Activated CD4-positive, alpha-beta memory T cell treated with anti-CD3 and anti-CD28 coated beads for 36 hours (primary cell): Measurements from ENCODE around the gene CHST11. TPM values are rescaled to one million over a fixed set of nuclear protein-coding genes. Genes with fewer than 3 reads are reported as not detected.
"Not testable (repeated sequence)": the region's sequence is repeated elsewhere in the genome, so short reads cannot be mapped to it uniquely, and the experiment has no call there.

Experiments used
- CTCF ChIA-PET: fragments of 350-600 bp; sonication (Branson Sonifier 250); formaldehyde crosslinking; loops from one replicate; lab custom pipeline; 2021; ENCODE audit warnings: antibody characterized with exemption, inconsistent platforms; lab: Charles Lee
- POLR2A ChIA-PET: fragments of 350-600 bp; sonication (Branson Sonifier 250); formaldehyde crosslinking; loops from one replicate; lab custom pipeline; 2021; ENCODE audit warnings: antibody characterized with exemption; lab: Charles Lee
- DNase-seq: peaks from one replicate; pipeline ENCODE4 v3.0.0-alpha.2; 2020
- H3K27ac Mint-ChIP-seq: one replicate; pipeline ENCODE4 v1.8.0; 2021; ENCODE audit warnings: mixed read lengths
- H3K27me3 Mint-ChIP-seq: one replicate; pipeline ENCODE4 v1.8.0; 2021; ENCODE audit warnings: mixed read lengths
- H3K36me3 Mint-ChIP-seq: one replicate; pipeline ENCODE4 v1.8.0; 2021; ENCODE audit warnings: mixed read lengths
- H3K4me1 Mint-ChIP-seq: one replicate; pipeline ENCODE4 v1.8.0; 2021; ENCODE audit warnings: low read depth, mixed read lengths
- H3K4me3 Mint-ChIP-seq: one replicate; pipeline ENCODE4 v1.8.0; 2021; ENCODE audit warnings: mild to moderate bottlenecking, mixed read lengths
- H3K9me3 Mint-ChIP-seq: one replicate; pipeline ENCODE4 v1.8.0; 2021; ENCODE audit warnings: mixed read lengths
- intact Hi-C: fragments of 100-400 bp; cut with micrococcal nuclease; formaldehyde crosslinking; loops from one replicate; pipeline ENCODE4 v1.15.1; 2023
- total RNA-seq, 2 experiments: library from RNA; stranded (reverse); gene quantifications; one replicate each; pipeline ENCODE4 v1.2.3, GENCODE V29; 2021

Gene CHST11
- total RNA-seq, 2 experiments from 2014 or later: 58.3 to 59.0 TPM

DNA sequence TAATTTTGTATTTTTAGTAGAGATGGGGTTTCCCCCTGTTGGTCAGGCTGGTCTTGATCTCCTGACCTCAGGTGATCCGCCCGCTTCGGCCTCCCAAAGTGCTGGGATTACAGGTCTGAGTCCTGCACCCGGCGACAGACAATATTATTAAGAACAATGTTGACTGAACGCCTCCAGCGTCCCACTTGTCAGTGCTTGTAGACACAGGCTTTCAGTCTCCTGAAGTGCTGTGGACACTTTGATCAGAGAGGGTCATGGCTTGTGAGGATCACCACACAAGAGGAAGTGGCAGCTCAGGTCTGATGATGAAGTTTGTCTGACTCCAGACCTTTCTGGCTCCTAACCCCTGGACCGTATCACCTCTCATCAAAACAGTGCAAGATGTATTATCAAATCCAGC, 114.6 kb downstream of the CHST11 start:
- no peak overlapping the region for H3K4me3 Mint-ChIP-seq
- peaks cover 62% of the 10 kb centered on the region for H3K4me1 Mint-ChIP-seq

DNA sequence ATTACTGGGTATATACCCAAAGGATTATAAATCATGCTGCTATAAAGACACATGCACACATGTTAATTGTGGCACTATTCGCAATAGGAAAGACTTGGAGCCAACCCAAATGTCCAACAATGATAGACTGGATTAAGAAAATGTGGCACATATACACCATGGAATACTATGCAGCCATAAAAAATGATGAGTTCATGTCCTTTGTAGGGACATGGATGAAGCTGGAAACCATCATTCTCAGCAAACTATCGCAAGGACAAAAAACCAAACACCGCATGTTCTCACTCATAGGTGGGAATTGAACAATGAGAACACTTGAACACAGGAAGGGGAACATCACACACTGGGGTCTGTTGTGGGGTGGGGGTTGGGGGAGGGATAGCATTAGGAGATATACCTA, 117.6 kb downstream of the CHST11 start:
- H3K27me3 Mint-ChIP-seq, H3K4me3 Mint-ChIP-seq, CTCF ChIA-PET, POLR2A ChIA-PET, H3K27ac Mint-ChIP-seq, DNase-seq, H3K36me3 Mint-ChIP-seq, H3K9me3 Mint-ChIP-seq, intact Hi-C loops: not testable (repeated sequence)
- peaks cover 61% of the 10 kb centered on the region for H3K4me1 Mint-ChIP-seq

More for the DNA sequence above, 114.6 kb downstream of the CHST11 start:
- POLR2A ChIA-PET: no interaction called here
- peaks cover 5% of the 10 kb centered on the region for H3K9me3 Mint-ChIP-seq
- no peak for DNase-seq
- CTCF ChIA-PET: interaction anchor here (1.0 kb wide), 1 partner anchor 17 kb away, joined by 3 read pairs; no protein-coding TSS in a partner anchor
- H3K27me3 Mint-ChIP-seq: no peaks in the 10 kb centered on the region
- peaks cover 12% of the 10 kb centered on the region for H3K36me3 Mint-ChIP-seq
- H3K27ac Mint-ChIP-seq: no peak overlapping the region
- intact Hi-C loops: loop anchor here (2.0 kb wide), 1 partner anchor 33 kb away; no protein-coding TSS in a partner anchor

DNA sequence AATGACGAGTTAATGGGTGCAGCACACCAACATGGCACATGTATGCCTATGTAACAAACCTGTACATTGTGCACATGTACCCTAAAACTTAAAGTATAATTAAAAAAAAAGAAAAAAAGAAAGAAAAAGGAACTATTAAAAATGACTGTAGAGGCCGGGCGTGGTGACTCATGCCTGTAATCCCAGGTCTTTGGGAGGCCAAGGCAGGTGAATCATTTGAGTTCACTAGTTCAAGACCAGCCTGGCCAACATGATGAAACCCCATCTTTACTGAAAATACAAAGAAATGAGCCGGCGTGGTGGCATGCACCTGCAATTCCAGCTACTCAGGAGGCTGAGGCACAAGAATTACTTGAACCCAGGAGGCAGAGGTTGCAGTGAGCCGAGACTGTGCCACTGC, 118.0 kb downstream of the CHST11 start:
- DNase-seq: peak; percentile 48
- H3K4me3 Mint-ChIP-seq, CTCF ChIA-PET, POLR2A ChIA-PET, H3K27ac Mint-ChIP-seq, H3K9me3 Mint-ChIP-seq, H3K27me3 Mint-ChIP-seq, intact Hi-C loops, H3K36me3 Mint-ChIP-seq: not testable (repeated sequence)
- peaks cover 61% of the 10 kb centered on the region for H3K4me1 Mint-ChIP-seq

DNA sequence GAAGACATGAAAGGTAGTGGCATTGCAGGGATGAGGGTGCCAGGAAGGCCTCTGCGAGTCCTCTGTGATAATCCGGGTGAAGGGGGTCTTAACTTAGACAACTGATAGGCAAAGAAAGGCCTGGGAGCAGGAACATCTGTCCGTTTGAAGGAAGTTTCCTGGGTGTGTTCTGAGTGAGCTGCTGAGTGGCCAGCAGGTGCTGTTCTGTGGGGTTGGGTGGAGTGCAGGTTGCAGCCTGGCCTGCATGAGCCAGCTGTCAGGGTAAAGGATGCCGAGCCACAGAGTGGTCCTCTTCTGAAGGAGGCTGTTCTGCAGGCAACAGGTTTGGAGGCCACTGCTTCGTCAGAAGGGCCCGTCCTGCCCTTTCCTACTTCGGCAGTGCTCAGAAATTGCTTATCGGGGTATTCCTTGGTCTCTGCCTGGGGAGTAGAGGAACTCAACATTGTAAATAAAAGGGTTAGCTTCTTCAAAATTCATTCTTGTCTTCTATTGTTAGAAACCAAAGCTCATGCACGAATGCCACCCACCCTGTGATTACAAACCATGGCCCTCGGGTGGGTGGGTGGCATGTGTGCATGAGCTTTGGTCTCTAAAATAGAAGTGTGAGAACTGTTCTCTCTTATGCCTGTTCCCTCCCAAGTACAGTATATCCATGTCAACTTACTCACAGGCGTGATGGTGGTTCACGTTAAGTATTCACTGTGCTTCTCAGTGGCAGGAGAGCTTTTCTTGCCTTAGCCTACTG, 118.9 kb downstream of the CHST11 start:
- H3K27ac Mint-ChIP-seq: no peak overlapping the region
- CTCF ChIA-PET: no interaction called here
- no peak for DNase-seq
- H3K4me1 Mint-ChIP-seq: peaks cover 61% of the 10 kb centered on the region
- H3K9me3 Mint-ChIP-seq: peaks cover 5% of the 10 kb centered on the region
- no peak overlapping the region for H3K4me3 Mint-ChIP-seq
- POLR2A ChIA-PET: no interaction called here
- H3K36me3 Mint-ChIP-seq: peaks cover 9% of the 10 kb centered on the region
- no peaks in the 10 kb centered on the region for H3K27me3 Mint-ChIP-seq
- intact Hi-C loops: no loop called here

DNA sequence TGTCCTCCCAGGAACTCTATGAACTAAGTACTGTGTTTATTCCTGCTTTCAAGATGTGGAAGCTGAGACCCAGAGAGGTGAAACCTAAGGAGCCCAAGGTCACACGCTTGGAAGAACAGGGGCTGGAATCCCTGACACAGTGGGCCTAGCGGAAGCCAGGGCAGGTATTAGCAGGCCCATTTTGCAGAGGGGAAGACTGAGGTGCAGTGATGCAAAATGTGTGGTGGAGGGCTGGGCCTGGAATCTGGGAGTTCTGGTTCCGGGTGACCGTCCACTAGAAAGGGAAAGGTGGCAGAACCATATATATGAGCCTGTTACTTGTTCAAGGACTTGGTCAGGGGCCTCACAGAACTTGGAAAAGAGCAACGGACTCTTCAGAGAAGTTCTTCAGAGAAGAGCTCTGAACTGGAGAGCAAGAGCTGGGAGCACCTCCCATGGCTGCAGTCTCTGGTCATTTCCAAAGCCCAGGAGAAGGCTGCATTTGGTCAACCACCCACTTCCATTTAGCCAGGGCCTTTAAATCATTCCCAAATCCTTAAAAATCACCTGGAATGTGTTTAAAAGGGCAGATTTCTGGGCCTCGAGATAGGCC, 119.5 kb downstream of the CHST11 start:
- Mint-ChIP-seq H3K27ac (no peak overlapping the region), H3K9me3 (peaks cover 5% of the 10 kb centered on the region), H3K4me1 (peaks cover 62% of the 10 kb centered on the region), H3K36me3 (peaks cover 9% of the 10 kb centered on the region), H3K27me3 (no peaks in the 10 kb centered on the region), H3K4me3 (no peak overlapping the region)
- no peak for DNase-seq
- ChIA-PET POLR2A (no interaction called here), CTCF (no interaction called here)
- intact Hi-C loops: no loop called here

DNA sequence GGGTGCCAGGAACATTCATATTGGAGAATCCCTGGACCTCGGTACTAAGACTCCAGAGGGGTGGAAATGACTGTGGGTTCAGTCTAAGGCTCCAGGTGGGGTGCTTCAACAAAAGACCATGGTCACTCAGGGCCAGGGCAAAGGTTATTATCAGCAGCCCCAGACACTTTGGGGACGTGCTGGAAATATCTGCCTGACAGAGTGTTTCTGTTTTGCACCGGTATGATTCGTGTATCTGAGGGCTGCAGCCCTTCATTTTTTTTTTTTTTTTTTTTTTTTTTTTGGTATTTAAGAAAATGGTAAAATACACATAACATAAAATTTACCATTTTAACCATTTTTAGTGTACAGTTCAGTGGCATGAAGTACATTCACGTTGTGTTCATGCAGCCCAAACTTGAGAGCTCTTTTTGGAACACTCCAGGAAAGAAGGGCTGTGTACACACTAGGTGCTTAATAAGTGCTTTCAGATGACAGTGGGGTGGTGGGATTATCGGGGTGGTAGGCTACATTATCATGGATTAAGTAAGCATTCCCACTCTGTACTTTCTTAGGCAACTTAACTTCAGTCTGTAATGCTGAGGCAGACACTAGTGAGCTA, 120.3 kb downstream of the CHST11 start:
- no peaks in the 10 kb centered on the region for H3K27me3 Mint-ChIP-seq
- no peak overlapping the region for H3K4me3 Mint-ChIP-seq
- H3K4me1 Mint-ChIP-seq: peaks cover 68% of the 10 kb centered on the region
- CTCF ChIA-PET: no interaction called here
- DNase-seq: no peak
- intact Hi-C loops: loop anchor here (1.0 kb wide), 1 partner anchor 8 kb away; no protein-coding TSS in a partner anchor
- POLR2A ChIA-PET: no interaction called here
- peaks cover 9% of the 10 kb centered on the region for H3K36me3 Mint-ChIP-seq
- H3K9me3 Mint-ChIP-seq: peaks cover 5% of the 10 kb centered on the region
- no peak overlapping the region for H3K27ac Mint-ChIP-seq

DNA sequence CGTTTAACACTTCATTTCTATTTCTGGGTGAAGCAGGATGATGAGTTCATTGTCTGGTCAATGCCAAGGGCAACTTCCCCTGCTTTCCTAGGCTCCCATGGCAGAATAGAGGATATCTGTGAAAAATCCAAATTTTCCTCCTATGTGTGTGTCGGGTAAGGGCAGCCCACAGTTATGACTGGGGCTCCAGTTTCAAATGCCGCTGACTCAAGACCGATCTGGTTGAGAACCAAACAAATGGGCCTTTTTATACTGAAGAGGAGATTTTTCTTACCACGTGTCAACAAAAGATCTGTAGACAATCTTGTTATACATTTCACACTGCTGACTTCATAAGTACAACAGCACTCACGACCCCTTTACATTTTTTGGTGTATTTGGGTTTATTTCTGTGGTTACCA, 120.8 kb downstream of the CHST11 start:
- Mint-ChIP-seq H3K27ac (peak overlapping the region; percentile 34), H3K36me3 (peaks cover 7% of the 10 kb centered on the region), H3K4me1 (peaks cover 67% of the 10 kb centered on the region), H3K9me3 (peaks cover 5% of the 10 kb centered on the region), H3K4me3 (no peak overlapping the region), H3K27me3 (no peaks in the 10 kb centered on the region)
- POLR2A ChIA-PET: no interaction called here
- intact Hi-C loops: loop anchor here (1.0 kb wide), 1 partner anchor 8 kb away; no protein-coding TSS in a partner anchor
- CTCF ChIA-PET: no interaction called here
- peak; percentile 26 for DNase-seq

DNA sequence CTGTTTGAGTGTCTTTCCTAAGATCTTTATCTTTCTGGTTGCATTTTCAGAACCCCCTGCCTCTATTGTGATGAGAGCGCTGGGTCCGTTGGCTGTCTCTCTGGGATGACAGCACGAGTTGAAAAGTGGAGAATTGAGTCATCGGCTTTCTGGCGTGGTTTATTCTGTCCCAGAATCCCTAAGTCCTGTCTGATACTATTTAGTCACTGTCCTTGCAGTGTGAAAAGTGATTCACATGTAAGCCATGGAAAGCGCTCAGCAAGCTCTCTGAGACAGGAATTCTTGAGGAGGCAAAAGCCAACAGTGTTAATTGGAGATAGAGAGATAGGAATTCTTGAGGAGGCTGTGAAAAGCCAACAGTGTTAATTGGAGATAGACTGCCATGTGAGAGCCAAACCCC, 121.7 kb downstream of the CHST11 start:
- Mint-ChIP-seq H3K27me3 (no peaks in the 10 kb centered on the region), H3K4me3 (no peak overlapping the region), H3K4me1 (peaks cover 75% of the 10 kb centered on the region), H3K36me3 (peaks cover 4% of the 10 kb centered on the region), H3K27ac (no peak overlapping the region), H3K9me3 (peaks cover 3% of the 10 kb centered on the region)
- DNase-seq: peak; percentile 72
- intact Hi-C loops: loop anchor here (1.0 kb wide), 1 partner anchor 26 kb away; no protein-coding TSS in a partner anchor
- CTCF ChIA-PET: no interaction called here
- POLR2A ChIA-PET: interaction anchor here (1.0 to 1.1 kb wide), 2 partner anchors 101 to 108 kb away, joined by 3 read pairs; no protein-coding TSS in a partner anchor

DNA sequence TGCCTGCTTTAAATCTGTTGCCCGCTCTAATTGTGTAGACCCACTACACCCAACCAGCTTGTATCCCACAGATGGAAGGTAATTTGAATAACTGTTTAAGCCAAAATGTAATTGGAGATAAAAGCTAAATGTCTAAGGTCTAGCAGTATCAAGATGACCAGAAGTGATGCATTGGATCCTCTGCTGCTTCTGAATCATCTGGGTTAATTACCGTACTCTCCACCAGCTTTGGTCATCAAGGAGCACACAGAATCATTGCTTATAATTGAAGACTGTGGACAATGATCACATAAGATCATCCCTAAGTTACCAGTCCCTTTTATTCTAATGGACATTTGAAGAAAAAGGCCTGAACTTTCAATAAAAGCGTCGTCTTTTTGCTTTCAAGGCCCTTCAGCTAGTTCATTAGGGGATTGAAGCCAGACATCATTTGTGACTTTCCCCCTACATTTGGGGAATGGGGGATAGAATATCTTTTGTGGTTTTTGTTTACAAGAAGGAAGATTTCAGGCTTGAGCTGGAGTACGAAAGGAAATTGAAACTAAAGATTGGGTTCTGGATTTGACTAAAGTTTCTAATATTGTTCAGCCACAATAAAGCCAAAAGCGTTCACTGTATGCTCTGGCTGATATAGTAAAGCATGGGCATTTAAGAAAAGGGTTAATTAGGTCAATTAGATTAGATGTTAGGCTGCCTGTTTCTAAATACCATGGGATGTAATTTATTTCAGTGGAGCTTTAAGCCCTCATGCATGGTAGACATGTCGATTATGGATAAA, 123.2 kb downstream of the CHST11 start:
- Mint-ChIP-seq H3K4me3 (no peak overlapping the region), H3K36me3 (no peaks in the 10 kb centered on the region), H3K4me1 (peaks cover 83% of the 10 kb centered on the region), H3K27ac (no peak overlapping the region), H3K9me3 (no peaks in the 10 kb centered on the region), H3K27me3 (no peaks in the 10 kb centered on the region)
- intact Hi-C loops: no loop called here
- CTCF ChIA-PET: interaction anchor here (0.9 to 1.1 kb wide), 2 partner anchors 11 to 473 kb away, joined by 3 read pairs; no protein-coding TSS in a partner anchor
- POLR2A ChIA-PET: interaction anchor here (0.7 to 1.1 kb wide), 4 partner anchors 11 to 107 kb away, joined by 3 read pairs; no protein-coding TSS in a partner anchor
- DNase-seq: no peak

DNA sequence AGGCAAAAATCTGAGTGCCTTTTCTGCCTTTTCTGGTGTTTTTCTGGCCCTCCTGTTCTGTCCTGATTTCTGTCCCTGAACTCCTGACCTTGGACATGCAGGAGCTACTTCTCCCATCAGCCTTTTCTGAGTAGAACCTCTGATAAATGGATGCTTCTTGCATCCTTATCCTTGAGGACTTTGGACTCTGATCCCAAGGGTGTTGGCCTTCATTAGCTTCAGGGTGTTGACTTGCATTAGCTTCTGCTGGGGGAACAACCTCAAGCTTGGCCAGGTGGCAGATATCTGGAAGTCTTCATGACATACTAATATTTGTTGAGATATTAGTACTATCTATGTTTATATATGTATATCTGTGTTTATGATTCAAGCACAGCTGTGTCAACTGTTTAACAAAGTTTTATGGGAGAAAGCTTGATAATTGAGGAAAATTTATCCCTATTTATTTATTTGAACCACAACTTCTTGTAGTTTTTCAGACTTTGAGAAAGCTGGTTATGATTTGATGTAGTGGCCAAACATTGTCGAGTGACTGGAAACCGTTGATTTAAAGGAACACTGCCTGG, 124.3 kb downstream of the CHST11 start:
- Mint-ChIP-seq H3K27me3 (no peaks in the 10 kb centered on the region), H3K27ac (no peak overlapping the region), H3K36me3 (no peaks in the 10 kb centered on the region), H3K9me3 (no peaks in the 10 kb centered on the region), H3K4me3 (no peak overlapping the region), H3K4me1 (peaks cover 82% of the 10 kb centered on the region)
- POLR2A ChIA-PET: interaction anchor here (1.0 kb wide), 1 partner anchor 11 kb away, joined by 3 read pairs; no protein-coding TSS in a partner anchor
- no peak for DNase-seq
- intact Hi-C loops: no loop called here
- CTCF ChIA-PET: interaction anchor here (0.7 to 1.6 kb wide), 2 partner anchors 12 to 199 kb away, joined by 3 to 8 read pairs; no protein-coding TSS in a partner anchor

DNA sequence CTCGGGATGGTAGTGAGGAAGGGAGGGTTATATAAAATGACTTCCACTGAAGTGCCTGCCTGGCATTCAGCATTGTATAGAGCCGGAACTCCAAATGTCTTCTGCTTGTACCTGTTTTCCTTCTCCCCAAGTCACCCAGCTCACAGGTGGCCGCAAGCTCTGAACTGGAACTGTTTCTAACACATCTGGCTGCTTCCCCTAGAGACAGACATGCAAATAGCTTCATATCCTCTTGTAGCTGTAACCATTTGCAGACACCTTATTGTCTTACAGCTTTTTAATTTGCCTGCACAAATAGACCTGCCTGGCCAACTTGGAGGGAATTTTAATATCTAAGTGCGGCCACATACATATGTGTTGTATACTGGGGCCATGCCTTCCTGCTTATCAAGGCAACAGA, 126.0 kb downstream of the CHST11 start:
- CTCF ChIA-PET: interaction anchor here (0.9 to 1.4 kb wide), 3 partner anchors 126 to 470 kb away, joined by 4 to 6 read pairs (median 5); partner anchors contain the start of gene CHST11

More for the DNA sequence above, 126.0 kb downstream of the CHST11 start:
- Mint-ChIP-seq H3K4me3 (no peak overlapping the region), H3K9me3 (no peaks in the 10 kb centered on the region), H3K27ac (no peak overlapping the region), H3K36me3 (no peaks in the 10 kb centered on the region), H3K27me3 (no peaks in the 10 kb centered on the region), H3K4me1 (peaks cover 69% of the 10 kb centered on the region)
- DNase-seq: no peak
- intact Hi-C loops: no loop called here
- POLR2A ChIA-PET: no interaction called here
